Right renal cortex interstitium (tissue), 3 donors: Measurements from ENCODE around the gene AATK. TPM values are rescaled to one million over a fixed set of nuclear protein-coding genes. Genes with fewer than 3 reads are reported as not detected.
A peak's percentile ranks its signal among the peaks of the same experiment; 100 is the strongest.
"Not testable (repeated sequence)": the region's sequence is repeated elsewhere in the genome, so short reads cannot be mapped to it uniquely, and the experiment has no call there.

ENCODE experiments used
- DNase-seq, 3 donors: peaks; one replicate each; pipeline ENCODE4 v3.0.0-alpha.2; 2013; ENCODE audit warnings: low read depth in 3 of 3, low spot score in 2 of 3
- polyA plus RNA-seq, 3 donors: library from polyadenylated mRNA; unstranded; fragments of 120-200 nt; gene quantifications; one replicate each; pipeline ENCODE4 v1.2.1, GENCODE V29; 2013; ENCODE audit not compliant: insufficient read length in 3 of 3

The AATK gene
- polyA plus RNA-seq, 3 donors: 2.9 to 3.9 (median 3.1) TPM

- no peak for DNase-seq
Observed at GRCh38 chr17:81147701-81148100, 18.3 kb downstream of the AATK start.

GRCh38 chr17:81146208-81146607 lies 19.8 kb downstream of the AATK start:
- DNase-seq: not testable (repeated sequence)

GRCh38 chr17:81144423-81144781 lies 21.6 kb downstream of the AATK start:
- no peak for DNase-seq

- no peak for DNase-seq
Observed at GRCh38 chr17:81143717-81144422, 22.2 kb downstream of the AATK start.

GRCh38 chr17:81143200-81143527 lies 22.9 kb downstream of the AATK start:
- DNase-seq: no peak

- peak; percentile 53 to 62 (median 56) for DNase-seq
Observed at GRCh38 chr17:81142301-81143199, 23.5 kb downstream of the AATK start.

GRCh38 chr17:81140695-81141094 lies 25.3 kb downstream of the AATK start:
- DNase-seq: no peak

GRCh38 chr17:81140018-81140417 lies 26.0 kb downstream of the AATK start:
- no peak for DNase-seq

- no peak for DNase-seq
Observed at GRCh38 chr17:81139428-81139827, 26.6 kb downstream of the AATK start.

- no peak for DNase-seq
Observed at GRCh38 chr17:81138500-81138899, 27.5 kb downstream of the AATK start.

- DNase-seq: no peak
Observed at GRCh38 chr17:81138083-81138482, 27.9 kb downstream of the AATK start.

GRCh38 chr17:81137248-81137647 lies 28.8 kb downstream of the AATK start:
- DNase-seq: no peak

GRCh38 chr17:81136366-81136765 lies 29.7 kb downstream of the AATK start:
- no peak for DNase-seq

- no peak for DNase-seq
Observed at GRCh38 chr17:81135505-81136278, 30.3 kb downstream of the AATK start.

GRCh38 chr17:81134064-81134781 lies 31.8 kb downstream of the AATK start:
- DNase-seq: no peak

- no peak for DNase-seq
Observed at GRCh38 chr17:81132770-81133723, 33.0 kb downstream of the AATK start.

GRCh38 chr17:81132197-81132540 lies 33.9 kb downstream of the AATK start:
- no peak for DNase-seq

- DNase-seq: no peak
Observed at GRCh38 chr17:81131486-81132196, 34.4 kb downstream of the AATK start.
